GM10847 (cell line): ENCODE results near the gene RNF208.

Experiments used
- POLR2A ChIP-seq: IDR thresholded peaks from 2 replicates; pipeline ENCODE4 v1.6.1; 2011; ENCODE audit not compliant: insufficient read length; ENCODE audit errors: extremely low read depth

RNF208 gene

DNA sequence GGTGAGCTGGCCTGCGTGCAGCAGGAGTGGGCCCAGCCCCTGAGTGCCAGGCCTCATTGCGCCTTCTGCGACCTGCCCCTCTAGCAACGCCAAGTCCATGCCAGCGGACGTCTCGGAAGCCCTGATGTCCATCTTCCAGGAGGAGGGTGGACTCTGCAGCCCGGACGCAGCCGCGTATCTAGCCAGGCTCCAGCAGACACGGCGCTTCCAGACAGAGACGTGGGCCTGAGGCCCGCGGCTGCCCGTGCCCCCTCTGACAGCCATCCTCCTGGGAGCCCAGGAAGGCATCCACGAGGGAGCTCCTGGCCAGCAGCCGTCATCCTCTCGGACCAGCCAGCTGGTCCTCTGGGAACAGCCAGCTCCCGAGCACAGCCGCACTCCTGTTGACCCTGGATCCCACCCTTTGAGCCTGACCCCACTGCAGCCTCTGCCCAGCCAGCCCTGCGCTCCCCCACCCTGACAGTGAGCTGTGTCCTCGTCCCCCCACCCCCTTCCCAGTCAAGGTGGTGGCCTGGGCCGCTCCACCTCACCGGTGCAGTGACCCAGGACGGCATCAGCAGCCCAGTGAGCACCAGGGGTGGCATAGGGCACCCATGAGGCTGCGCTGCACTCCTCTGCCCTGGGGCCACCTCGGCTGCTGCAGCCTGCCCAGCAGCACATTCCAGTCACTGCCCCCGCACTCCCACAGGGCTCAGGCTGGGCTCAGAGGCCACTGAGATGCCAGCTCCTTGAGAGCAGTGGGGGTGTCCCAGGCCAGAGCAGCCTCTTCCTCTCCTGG is 5.7 kb downstream of the RNF208 start:
- no peak for TF ChIP-seq POLR2A

GRCh38 chr9:137215196-137215986 is 6.6 kb downstream of the RNF208 start:
- TF ChIP-seq POLR2A, result no peak

DNA sequence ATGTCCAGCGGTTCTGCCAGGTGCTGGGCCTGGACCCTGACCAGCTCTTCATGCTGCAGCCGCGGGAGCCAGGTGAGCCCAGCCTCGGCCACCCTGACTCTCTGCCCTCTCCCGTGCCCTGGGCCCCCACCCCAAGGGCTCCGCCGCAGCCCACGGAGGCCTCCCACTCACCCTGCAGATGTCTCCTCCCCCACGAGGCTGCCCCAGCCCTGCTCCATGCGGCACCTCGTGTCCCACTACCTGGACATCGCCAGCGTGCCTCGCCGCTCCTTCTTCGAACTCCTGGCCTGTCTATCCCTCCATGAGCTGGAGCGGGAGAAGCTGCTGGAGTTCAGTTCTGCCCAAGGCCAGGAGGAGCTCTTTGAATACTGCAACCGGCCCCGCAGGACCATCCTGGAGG is 7.4 kb downstream of the RNF208 start:
- TF ChIP-seq POLR2A, result no peak

DNA sequence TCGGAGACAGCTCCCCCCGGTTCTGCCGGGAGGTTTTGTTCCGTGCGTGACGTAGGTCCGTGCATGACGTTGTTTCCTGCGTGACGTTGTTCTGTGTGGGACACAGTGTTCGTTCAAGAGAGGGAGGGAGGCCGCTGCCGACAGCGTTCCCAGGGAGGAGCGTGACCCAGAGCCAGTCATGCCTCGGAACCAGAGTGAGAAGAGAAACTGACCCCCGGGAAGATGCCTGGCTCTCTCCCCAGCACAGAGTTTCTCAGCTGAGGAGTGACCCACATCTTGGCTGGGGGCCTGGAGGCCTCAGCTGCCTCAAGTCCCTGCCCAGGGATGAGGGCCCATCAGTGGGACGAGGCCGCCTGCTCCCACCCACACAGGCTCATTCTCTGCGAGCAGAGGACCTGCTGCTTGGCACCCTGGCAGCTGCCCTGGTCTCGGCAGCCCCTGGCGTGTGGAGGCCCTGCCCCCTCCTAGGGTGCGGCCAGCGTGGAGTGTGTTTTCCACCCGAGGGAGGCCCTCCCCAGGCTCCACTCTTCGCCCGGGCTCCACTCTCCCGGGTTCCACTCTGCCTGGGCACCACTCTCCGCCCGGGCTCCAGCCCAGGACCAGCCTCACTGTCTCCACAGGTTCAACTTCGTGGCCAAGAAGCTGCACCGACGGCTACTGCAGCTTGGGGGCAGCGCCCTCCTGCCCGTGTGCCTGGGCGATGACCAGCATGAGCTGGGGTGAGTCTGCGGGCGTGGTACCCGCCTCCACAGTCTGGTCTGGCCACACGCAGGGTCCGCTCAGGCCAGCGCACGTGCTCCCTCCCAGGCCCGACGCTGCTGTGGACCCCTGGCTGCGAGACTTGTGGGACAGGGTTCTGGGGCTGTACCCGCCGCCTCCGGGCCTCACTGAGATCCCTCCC is 8.6 kb downstream of the RNF208 start:
- TF ChIP-seq POLR2A, result no peak

DNA sequence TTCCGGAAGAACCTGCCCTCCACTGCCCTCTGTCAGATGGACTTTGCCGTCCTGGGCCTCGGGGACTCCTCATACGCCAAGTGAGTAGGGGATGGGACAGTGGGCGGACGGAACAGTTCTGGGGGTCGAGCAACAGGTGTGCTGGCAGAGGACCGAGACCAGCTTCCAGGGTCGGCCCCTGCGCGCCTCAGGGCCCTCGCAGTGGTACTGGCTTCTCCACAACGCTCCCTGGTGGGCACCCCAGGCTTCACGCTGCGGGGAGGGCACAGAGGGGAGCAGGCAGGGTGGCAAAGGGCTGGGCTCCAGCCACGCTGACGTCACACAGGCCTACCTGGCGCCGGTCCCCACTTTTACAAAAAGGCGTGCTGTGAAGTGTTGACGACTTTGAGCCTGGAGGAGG is 9.5 kb downstream of the RNF208 start:
- TF ChIP-seq POLR2A, result no peak

DNA sequence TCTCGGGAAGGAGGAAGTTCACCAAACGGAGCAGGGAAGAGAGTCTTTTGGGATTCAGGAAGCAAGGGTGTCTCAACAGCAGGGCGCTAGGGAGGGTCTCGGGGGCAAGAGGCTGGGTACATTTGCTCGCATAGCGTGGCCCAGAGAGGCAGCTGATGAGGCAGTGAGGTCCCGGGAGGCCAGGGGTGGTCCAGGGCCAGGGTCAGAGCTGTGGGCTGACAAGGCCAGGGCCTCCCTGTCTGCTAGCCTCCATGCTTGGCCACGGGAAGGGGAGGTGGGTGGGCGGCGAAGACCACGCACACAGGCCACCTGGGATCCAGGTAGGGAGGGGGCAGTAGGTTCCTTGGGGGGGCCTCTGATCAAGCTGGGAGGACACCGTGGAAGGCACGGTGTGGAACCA is 10.5 kb downstream of the RNF208 start:
- TF ChIP-seq POLR2A, result no peak

DNA sequence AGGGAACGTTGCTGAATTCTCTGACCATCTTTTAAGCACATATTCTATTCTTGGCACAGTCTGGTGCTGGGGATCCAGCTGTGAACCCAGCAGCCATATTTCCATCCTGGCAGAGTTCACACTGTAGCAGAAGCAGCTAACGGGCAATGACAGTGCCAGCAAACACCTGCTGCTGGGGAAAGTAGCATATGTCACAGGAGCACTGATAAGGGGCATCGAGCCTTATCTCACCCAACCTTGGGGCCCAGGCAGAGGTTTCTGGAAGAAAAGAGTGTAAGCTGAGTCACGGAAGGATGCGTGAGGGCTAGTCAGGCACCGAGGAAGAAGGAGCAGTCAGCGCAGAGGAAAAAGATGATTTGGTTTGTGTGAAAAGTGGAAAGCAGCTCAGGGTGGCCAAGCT is 15.4 kb downstream of the RNF208 start:
- TF ChIP-seq POLR2A, result no peak

GRCh38 chr9:137205126-137206069 is 16.6 kb downstream of the RNF208 start, which contains the start of the genes NDOR1 and TMEM203:
Gene NDOR1, plus strand, starts transcription at chr9:137205700. Its CDS starts 78 bp downstream, at chr9:137205778.
Gene TMEM203, minus strand, starts transcription at chr9:137205648. Its CDS starts 234 bp downstream, at chr9:137205414.
- peak; percentile 90 for TF ChIP-seq POLR2A

DNA sequence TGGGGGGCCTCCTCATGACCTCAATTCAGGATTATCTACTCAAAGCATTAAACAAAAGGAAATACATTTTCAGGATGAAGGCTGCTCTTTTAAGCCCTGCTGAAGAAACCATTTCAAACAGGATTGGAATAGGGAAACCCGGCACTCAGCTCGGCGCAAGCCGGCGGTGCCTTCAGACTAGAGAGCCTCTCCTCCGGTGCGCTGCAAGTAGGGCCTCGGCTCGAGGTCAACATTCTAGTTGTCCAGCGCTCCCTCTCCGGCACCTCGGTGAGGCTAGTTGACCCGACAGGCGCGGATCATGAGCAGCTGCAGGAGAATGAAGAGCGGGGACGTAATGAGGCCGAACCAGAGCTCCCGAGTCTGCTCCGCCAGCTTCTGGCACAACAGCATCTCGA is 17.3 kb downstream of the RNF208 start:
- no peak for TF ChIP-seq POLR2A

DNA sequence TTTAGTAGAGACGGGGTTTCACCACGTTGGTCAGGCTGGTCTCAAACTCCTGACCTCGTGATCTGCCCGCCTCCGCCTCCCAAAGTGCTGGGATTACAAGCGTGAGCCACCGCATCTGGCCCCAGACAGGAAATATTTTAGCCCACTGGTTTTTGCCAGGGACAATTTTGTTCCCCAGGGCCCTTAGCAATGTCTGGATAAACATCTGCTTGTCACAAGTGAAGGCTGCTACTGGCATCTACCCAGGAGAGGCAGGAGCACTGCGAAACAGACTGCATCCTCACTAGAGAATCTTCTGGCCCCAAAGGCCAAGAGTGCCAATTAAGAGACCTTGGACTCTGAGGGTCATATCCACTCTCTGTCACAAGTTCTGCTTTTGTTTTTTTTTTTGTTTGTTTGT is 19.1 kb downstream of the RNF208 start:
- no peak for TF ChIP-seq POLR2A

DNA sequence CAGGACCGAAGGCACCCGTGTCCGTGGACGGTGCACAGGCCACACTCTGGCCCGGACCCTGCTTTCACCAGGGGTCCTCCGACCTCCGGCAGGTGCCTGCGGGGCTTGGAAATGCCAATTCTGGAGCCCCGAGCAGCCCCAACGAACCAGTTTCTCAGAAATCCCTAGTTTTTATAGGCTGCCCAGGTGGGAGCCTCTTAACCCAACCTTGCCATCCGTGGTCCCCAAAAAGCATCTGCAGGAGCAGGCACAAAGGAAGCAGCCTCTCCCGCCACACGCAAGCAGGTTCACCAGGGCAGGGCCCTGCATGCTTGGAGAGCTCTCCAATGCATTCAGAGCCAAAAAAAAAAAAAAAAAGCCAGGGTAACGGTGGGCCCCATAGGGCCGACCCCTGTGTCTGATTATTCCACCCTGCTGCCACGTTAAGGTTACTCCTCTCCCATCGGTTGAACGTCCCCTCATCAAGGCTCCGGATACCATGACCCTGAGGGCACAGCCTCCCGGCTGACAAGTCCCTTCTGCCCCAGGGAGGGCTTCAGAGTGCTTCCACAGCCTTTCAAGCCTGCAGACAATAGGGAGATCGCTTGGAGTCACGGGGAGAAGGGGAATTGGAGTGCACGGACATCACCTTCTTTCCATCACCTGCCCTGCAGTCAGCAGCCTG is 20.7 kb downstream of the RNF208 start:
- no peak for TF ChIP-seq POLR2A

DNA sequence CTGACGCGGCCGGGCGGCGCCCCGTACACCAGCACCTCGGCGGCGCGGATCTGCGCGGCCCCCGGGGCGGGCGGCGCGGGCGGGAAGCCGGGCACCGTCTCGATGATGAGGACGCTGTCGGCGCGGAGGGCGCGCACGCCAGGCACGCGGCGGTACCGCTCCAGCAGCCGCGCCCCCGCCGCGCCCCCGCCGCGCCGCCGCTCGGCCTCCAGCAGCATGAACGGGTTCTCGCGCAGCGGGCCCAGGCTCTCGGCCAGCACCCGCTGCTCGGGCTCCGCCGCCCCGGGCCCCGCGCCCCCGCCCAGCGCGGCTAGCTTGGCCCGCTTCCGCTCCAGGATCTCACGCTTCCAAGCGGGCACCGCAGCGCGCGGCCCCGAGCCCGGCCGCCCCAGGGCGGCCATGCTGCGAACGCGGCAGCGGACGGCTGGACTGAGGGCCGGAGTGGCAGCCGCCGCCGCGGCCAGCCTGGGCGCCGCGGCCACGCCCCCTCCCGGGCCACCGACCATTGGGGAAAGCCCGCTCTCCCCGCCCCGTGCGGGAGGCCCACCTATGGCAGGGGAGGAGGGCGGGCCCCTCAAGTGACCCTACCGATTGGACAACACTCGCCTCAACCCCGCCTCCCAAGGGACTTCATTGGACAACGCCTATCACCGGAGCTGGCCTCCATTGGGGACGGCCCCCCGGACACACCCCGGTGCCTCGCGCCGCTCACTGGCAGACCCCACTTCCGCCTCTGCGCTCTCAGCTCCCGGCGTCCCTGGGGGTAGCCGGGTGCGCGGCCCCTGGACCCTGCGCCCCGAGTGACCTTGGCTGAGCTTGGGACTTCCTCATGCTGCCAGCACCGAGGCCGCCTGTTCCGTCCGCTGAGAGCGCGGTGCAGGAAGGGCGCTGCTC is 21.5 kb downstream of the RNF208 start, which contains the start of gene TPRN:
Gene TPRN, minus strand, starts transcription at position 431 of the 894 bp plus-strand sequence. Its CDS starts 30 bp downstream, at position 401.
- TF ChIP-seq POLR2A, result peak; percentile 90
